B cell (primary cell): ENCODE data around the gene NUP58. TPM values are rescaled to one million over a fixed set of nuclear protein-coding genes. Genes with fewer than 3 reads are reported as not detected.

Experiments
- ATAC-seq: fragments of 200-7000 bp; cut with Tn5 transposase; one replicate; pipeline ENCODE4 v1.10.0; 2021; ENCODE audit warnings: low read depth, mild to moderate bottlenecking, moderate number of reproducible peaks, moderate library complexity
- CTCF ChIA-PET: fragments of 350-600 bp; sonication (Branson Sonifier 250); formaldehyde crosslinking; loops from one replicate; lab custom pipeline; 2021; ENCODE audit warnings: antibody characterized with exemption, inconsistent platforms; lab: Charles Lee
- POLR2A ChIA-PET: fragments of 350-600 bp; sonication (Branson Sonifier 250); formaldehyde crosslinking; loops from one replicate; lab custom pipeline; 2021; ENCODE audit warnings: antibody characterized with exemption; lab: Charles Lee
- DNase-seq: peaks from one replicate; pipeline ENCODE4 v3.0.0; 2013
- H2AFZ ChIP-seq: 2 replicates; pipeline ENCODE4 v1.6.1; 2012; ENCODE audit warnings: mild to moderate bottlenecking, low read depth, low read length; ENCODE audit not compliant: insufficient read depth, poor library complexity, severe bottlenecking
- H3K27ac ChIP-seq, 2 donors: 1 replicate in 1 of 2; 2 replicates in 1 of 2; pipeline ENCODE4 v1.5.1; 2012 to 2013; ENCODE audit warnings: low read length in 2 of 2, mild to moderate bottlenecking in 2 of 2, moderate library complexity in 1 of 2
- H3K27me3 ChIP-seq, 4 experiments: fragments of 200-600 bp in 1 of 4; sonication (generic) in 1 of 4; replicated peaks in 1 of 4; 1 replicate in 2 of 4; 2 replicates in 2 of 4; pipeline versions ENCODE4 v1.6.1 to v1.7.0; 2013 to 2016; ENCODE audit warnings: low read length in 3 of 4, mild to moderate bottlenecking in 2 of 4, mixed read lengths in 1 of 4, moderate library complexity in 1 of 4; ENCODE audit not compliant: insufficient read depth in 4 of 4, control insufficient read depth in 3 of 4; ENCODE audit errors: control extremely low read depth in 1 of 4
- H3K36me3 ChIP-seq, 2 experiments: replicated peaks in 1 of 2; 1 replicate in 1 of 2; 2 replicates in 1 of 2; pipeline versions ENCODE4 v1.6.1 to v1.7.1; 2013; ENCODE audit warnings: low read length in 1 of 2; ENCODE audit not compliant: insufficient read depth in 2 of 2, control insufficient read depth in 1 of 2; ENCODE audit errors: control extremely low read depth in 1 of 2, extremely low read depth in 1 of 2
- H3K4me1 ChIP-seq, 2 donors: fragments of 200-600 bp in 1 of 2; sonication (generic) in 1 of 2; 1 replicate in 1 of 2; 2 replicates in 1 of 2; pipeline versions ENCODE4 v1.5.1 to v1.6.1; 2013 to 2017; ENCODE audit warnings: low read length in 2 of 2; ENCODE audit not compliant: control insufficient read depth in 2 of 2, insufficient read depth in 2 of 2
- H3K4me2 ChIP-seq: replicated peaks from 2 replicates; pipeline ENCODE3; 2012; ENCODE audit warnings: mild to moderate bottlenecking, low read depth, low read length; ENCODE audit not compliant: poor library complexity, severe bottlenecking
- H3K4me3 ChIP-seq, 5 experiments: fragments of 200-600 bp in 1 of 5; sonication (generic) in 1 of 5; 1 replicate in 3 of 5; 2 replicates in 2 of 5; pipeline versions ENCODE4 v1.5.1 to v1.7.0; 2011 to 2016; ENCODE audit warnings: low read length in 4 of 5, mild to moderate bottlenecking in 4 of 5, low read depth in 2 of 5, control low read depth in 1 of 5, moderate library complexity in 1 of 5; ENCODE audit not compliant: insufficient read depth in 1 of 5; ENCODE audit errors: control extremely low read depth in 1 of 5, extremely low read depth in 1 of 5
- H3K79me2 ChIP-seq: fragments of 200-600 bp; sonication (generic); one replicate; pipeline ENCODE4 v1.6.0; 2016; ENCODE audit warnings: low read length; ENCODE audit not compliant: control insufficient read depth, insufficient read depth
- H3K9ac ChIP-seq: fragments of 200-600 bp; sonication (generic); 2 replicates; pipeline ENCODE4 v1.6.1; 2017; ENCODE audit warnings: mild to moderate bottlenecking, low read length, moderate library complexity
- H3K9me3 ChIP-seq, 3 donors: one replicate each; pipeline versions ENCODE4 v1.6.1 to v1.7.1; 2013; ENCODE audit warnings: low read length in 2 of 3; ENCODE audit not compliant: control insufficient read depth in 2 of 3, insufficient read depth in 1 of 3; ENCODE audit errors: control extremely low read depth in 1 of 3
- H4K20me1 ChIP-seq: 2 replicates; pipeline ENCODE4 v1.6.0; 2012; ENCODE audit warnings: mild to moderate bottlenecking, low read length; ENCODE audit not compliant: insufficient read depth, control insufficient read depth, poor library complexity, severe bottlenecking
- H3K27ac Mint-ChIP-seq: one replicate; pipeline ENCODE4 v1.8.0; 2021; ENCODE audit warnings: mixed read lengths
- H3K27me3 Mint-ChIP-seq: one replicate; pipeline ENCODE4 v1.8.0; 2021; ENCODE audit warnings: mixed read lengths
- H3K4me1 Mint-ChIP-seq: one replicate; pipeline ENCODE4 v1.8.0; 2021; ENCODE audit warnings: mixed read lengths
- H3K4me3 Mint-ChIP-seq: one replicate; pipeline ENCODE4 v1.8.0; 2021; ENCODE audit warnings: mixed read lengths
- H3K9me3 Mint-ChIP-seq: one replicate; pipeline ENCODE4 v1.8.0; 2022; ENCODE audit warnings: mixed read lengths; ENCODE audit not compliant: insufficient read depth
- EZH2 ChIP-seq: IDR thresholded peaks from 2 replicates; pipeline ENCODE4 v1.6.1; 2012; ENCODE audit warnings: borderline replicate concordance, low read depth, mild to moderate bottlenecking, moderate library complexity, low read length; ENCODE audit not compliant: insufficient read depth, poor library complexity, severe bottlenecking
- WGBS: methylation state at CpG from one replicate; pipeline ENCODE4 v1.1.5; 2013; ENCODE audit warnings: missing lambda C conversion rate; ENCODE audit not compliant: insufficient coverage; 5-methylcytosine and 5-hydroxymethylcytosine counted together
- intact Hi-C: fragments of 100-400 bp; cut with micrococcal nuclease; formaldehyde crosslinking; loops from one replicate; pipeline ENCODE4 v1.10.0; 2022
- polyA plus RNA-seq: library from polyadenylated mRNA; depleted of rRNA; stranded (reverse); fragments of >200 nt; gene quantifications from 2 replicates; pipeline ENCODE4 v1.2.3, GENCODE V29; 2012
- total RNA-seq, 2 donors: library from RNA; stranded (reverse); fragments of 120-200 nt in 1 of 2; gene quantifications; 1 replicate in 1 of 2; 2 replicates in 1 of 2; pipeline versions ENCODE4 v1.2.3 to v1.2.4, GENCODE V29; 2013 to 2022
- TF ChIP-seq, protein P1 (sequence below): fragments of 200-600 bp; IDR thresholded peaks from one replicate; pipeline ENCODE4 v1.8.0; 2022; ENCODE audit warnings: antibody characterized with exemption, mild to moderate bottlenecking

NUP58 gene
- total and polyA plus RNA-seq, 2 donors (not counting 1 experiment from before 2014, with no cell fraction given) = 11.8 to 41.0 TPM

- Mint-ChIP-seq H3K4me1 (no peaks in the 10 kb centered on the region), H3K4me3 (no peak overlapping the region), H3K9me3 (peaks cover 2% of the 10 kb centered on the region), H3K27ac (no peak overlapping the region), H3K27me3 (peaks cover 5% of the 10 kb centered on the region)
- Histone ChIP-seq H2AFZ (no peak overlapping the region), H3K9me3 (peaks cover 0 to 4% (median 0%) of the 10 kb centered on the region in 3 donors), H3K27ac (no peak overlapping the region), H3K79me2 (no peaks in the 10 kb centered on the region), H3K36me3 (no peaks in the 10 kb centered on the region), H3K4me3 (no peak overlapping the region), H3K9ac (no peak overlapping the region), H3K4me1 (no peaks in the 10 kb centered on the region), H4K20me1 (no peaks in the 10 kb centered on the region), H3K4me2 (no peak overlapping the region), H3K27me3 (no peaks in the 10 kb centered on the region)
- 83% methylated on average over 2 of the region's 2 CpGs for WGBS
- intact Hi-C loops = no loop called here
- ATAC-seq = no peak
- CTCF ChIA-PET = no interaction called here
- TF ChIP-seq EZH2 = no peak
- TF ChIP-seq, protein P1, sequence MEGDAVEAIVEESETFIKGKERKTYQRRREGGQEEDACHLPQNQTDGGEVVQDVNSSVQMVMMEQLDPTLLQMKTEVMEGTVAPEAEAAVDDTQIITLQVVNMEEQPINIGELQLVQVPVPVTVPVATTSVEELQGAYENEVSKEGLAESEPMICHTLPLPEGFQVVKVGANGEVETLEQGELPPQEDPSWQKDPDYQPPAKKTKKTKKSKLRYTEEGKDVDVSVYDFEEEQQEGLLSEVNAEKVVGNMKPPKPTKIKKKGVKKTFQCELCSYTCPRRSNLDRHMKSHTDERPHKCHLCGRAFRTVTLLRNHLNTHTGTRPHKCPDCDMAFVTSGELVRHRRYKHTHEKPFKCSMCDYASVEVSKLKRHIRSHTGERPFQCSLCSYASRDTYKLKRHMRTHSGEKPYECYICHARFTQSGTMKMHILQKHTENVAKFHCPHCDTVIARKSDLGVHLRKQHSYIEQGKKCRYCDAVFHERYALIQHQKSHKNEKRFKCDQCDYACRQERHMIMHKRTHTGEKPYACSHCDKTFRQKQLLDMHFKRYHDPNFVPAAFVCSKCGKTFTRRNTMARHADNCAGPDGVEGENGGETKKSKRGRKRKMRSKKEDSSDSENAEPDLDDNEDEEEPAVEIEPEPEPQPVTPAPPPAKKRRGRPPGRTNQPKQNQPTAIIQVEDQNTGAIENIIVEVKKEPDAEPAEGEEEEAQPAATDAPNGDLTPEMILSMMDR = no peak
- no peak for DNase-seq
- POLR2A ChIA-PET = no interaction called here
Observed at GRCh38 chr13:25347151-25347550, 45.7 kb downstream of the NUP58 start.

GRCh38 chr13:25351404-25351803 is 50.0 kb downstream of the NUP58 start:
- no peak for DNase-seq
- ChIA-PET CTCF (no interaction called here), POLR2A (no interaction called here)
- H3K27ac Mint-ChIP-seq = no peak overlapping the region
- intact Hi-C loops = no loop called here
- Histone ChIP-seq H4K20me1 (no peaks in the 10 kb centered on the region), H3K79me2 (no peaks in the 10 kb centered on the region), H3K9me3 (peaks cover 0 to 5% (median 0%) of the 10 kb centered on the region in 3 donors), H2AFZ (no peak overlapping the region), H3K4me1 (no peaks in the 10 kb centered on the region), H3K27me3 (no peaks in the 10 kb centered on the region), H3K36me3 (no peaks in the 10 kb centered on the region), H3K4me2 (no peak overlapping the region), H3K27ac (no peak overlapping the region), H3K9ac (no peak overlapping the region), H3K4me3 (no peak overlapping the region)
- H3K4me1 Mint-ChIP-seq = no peaks in the 10 kb centered on the region
- ATAC-seq = no peak
- H3K27me3 Mint-ChIP-seq = peaks cover 32% of the 10 kb centered on the region
- no peak overlapping the region for H3K4me3 Mint-ChIP-seq
- no peak for TF ChIP-seq EZH2
- TF ChIP-seq, protein P1 = no peak
- no CpG with 5 or more reads among the region's 1 CpG for WGBS
- no peaks in the 10 kb centered on the region for H3K9me3 Mint-ChIP-seq
